Left kidney (tissue), 2 donors: ENCODE results near the gene AP3S2. TPM values are rescaled to one million over a fixed set of nuclear protein-coding genes. Genes with fewer than 3 reads are reported as not detected.
A peak's percentile ranks its signal among the peaks of the same experiment; 100 is the strongest.
"Not testable (repeated sequence)": the region's sequence is repeated elsewhere in the genome, so short reads cannot be mapped to it uniquely, and the experiment has no call there.

Source experiments
- DNase-seq: peaks from one replicate; pipeline ENCODE4 v3.0.0-alpha.2; 2013
- polyA plus RNA-seq: library from polyadenylated mRNA; unstranded; fragments of 120-200 nt; gene quantifications from one replicate; pipeline ENCODE4 v1.2.1, GENCODE V29; 2013; ENCODE audit not compliant: insufficient read length

AP3S2 gene
- polyA plus RNA-seq, 1 donor = 49.1 TPM

GRCh38 chr15:89836267-89837133 is 57.3 kb downstream of the AP3S2 start:
- no peak for DNase-seq

GRCh38 chr15:89835176-89835564 is 58.6 kb downstream of the AP3S2 start:
- DNase-seq = no peak

DNA sequence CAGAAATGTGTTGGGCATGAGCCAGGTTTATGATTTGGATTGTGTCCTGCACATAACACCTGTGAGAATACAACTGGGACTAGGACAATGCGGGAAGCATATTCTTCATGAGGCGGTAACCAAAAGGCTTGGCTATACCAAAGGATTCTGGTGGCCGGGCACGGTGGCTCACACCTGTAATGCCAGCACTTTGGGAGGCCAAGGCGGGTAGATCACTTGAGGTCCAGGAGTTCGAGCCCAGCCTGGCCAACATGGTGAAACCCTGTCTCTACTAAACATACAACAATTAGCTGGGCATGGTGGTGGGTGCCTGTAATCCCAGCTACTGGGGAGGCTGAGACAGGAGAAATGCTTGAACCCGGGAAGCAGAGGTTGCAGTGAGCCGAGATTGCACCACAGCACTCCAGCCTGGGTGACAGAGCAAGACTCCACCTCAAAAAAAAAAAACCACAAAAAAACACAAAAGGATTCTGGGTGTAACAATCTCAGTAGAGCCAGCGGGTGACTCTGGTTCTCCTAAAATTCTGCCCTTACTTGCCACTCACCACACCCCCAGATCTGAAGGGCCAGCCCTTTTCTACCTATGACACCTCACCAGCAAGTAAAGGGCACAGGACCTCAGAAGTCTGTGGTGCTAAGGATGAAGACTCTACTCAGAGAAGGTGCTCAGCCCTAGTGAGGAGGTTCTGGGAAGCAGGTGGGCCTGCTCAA is 59.2 kb downstream of the AP3S2 start:
- not testable (repeated sequence) for DNase-seq

DNA sequence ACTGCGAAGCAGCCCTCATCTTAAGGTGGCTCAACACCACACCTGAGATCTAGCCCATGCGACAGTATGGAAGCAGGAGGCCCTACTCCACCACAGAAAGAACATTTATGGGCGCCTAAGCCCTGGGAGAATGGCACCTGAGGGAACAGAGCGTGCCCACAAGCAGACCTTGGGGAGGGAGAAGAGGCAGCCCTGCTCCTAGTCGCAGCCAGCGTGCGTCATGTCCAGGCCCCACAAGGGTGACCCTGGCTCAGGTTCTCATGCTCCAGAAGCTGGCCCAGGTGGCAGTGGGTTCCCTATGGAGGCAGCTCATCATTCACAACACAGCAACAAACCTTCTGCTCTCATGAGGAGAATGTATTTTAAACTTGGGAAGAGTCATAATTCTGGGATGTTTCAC is 59.8 kb downstream of the AP3S2 start:
- DNase-seq = no peak

- DNase-seq = no peak
Measured at GRCh38 chr15:89830639-89831038, 63.2 kb downstream of the AP3S2 start.

DNA sequence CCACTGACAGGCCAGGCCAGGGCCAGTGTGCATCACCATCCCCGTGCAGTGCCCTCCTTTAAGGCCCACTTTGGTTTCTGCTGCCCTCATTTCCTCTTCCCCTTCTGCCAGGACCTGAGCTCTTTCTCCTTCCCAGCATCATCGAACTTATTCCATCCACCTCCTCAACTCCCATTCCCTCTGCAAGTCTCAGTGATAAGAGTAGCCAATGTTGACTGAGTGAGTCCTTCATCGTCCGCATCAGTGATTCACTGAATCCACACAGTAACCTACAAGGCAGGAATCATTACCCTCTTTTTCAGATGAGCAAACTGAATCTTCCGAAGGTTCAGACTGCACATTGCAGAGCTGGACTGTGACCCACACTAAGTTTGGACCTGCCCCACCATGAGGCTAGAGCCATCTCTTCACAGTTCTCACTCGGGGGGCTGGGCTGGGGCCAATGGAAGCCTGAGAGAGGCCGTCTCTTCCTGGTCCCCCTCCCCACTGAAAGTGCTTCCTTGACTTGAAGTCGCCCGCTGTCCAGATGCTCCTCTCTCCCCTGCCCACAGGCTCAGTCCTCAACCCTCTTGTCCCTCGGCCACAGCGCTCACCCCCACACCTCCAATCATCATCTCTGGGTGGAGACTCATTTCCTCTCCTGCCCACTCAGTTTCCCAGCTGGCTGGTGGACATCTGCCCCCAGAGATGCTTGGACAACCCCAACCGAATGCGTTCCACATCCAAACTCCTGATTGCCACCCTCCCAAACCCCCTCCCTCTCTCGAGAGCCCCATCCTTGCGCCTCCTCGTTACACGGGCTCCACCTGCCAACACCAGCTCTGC is 64.0 kb downstream of the AP3S2 start:
- DNase-seq = no peak

- no peak for DNase-seq
Measured at GRCh38 chr15:89829161-89829560, 64.6 kb downstream of the AP3S2 start.

DNA sequence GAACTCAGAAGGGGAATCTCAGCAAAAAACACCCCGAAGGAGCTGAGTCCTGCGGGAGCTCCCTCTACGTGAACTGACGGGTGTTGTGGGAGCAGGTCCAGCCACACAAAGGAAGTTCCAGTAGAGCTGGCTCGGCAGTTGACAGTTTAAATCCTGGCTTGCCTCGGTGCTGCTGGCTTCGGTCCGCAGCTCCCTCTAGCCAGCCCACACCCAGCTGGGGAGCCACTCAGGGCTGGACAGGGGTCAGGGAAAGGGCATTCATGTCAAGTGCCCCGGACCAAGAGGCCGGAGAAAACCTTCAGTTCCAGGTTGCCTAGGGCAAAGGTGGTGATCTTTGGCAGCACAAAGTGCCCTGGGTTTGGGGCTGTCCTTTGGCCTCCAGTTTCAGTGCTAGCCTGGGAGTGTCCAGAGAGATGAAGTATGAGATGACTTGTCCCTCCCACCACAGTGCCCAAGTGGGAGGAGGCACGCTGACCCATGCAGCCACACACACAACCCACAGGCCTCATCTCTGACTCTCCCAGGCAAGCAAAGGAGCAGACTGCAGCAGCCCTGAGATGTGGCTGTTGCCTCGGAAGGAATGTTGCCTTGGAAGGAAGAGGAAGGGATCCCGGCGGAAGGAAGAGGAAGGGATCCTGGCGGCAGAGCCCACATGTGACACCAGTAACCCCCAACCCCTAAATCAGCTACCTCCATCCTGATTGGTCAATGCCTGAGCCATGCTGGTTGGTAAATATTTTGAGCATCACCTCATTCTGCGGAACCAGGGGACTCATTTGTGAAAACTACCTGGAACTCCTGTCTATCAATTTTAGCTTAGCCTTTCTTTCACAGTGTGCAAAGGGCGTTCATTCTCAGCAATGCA is 65.3 kb downstream of the AP3S2 start:
- DNase-seq = peak; percentile 8

DNA sequence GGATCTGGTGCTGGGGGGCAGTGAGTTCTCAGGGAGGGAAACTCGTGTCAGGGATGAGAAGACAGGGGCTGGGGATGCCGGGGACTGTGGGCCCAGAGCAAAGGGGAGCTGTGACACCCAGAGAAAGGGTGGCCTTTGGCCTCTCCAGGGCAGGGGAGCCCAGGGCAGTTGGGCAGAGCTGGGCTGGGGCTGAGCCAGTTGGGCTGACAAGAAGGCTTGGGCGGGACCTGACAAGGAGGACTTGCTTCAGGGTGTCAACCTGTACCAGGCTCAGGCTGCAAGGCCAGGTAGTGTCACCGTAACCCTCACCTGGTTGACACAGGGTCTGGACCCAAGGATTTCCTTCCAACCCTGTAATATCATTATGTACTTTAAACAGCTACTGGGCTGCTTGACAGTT is 66.0 kb downstream of the AP3S2 start:
- DNase-seq = no peak

DNA sequence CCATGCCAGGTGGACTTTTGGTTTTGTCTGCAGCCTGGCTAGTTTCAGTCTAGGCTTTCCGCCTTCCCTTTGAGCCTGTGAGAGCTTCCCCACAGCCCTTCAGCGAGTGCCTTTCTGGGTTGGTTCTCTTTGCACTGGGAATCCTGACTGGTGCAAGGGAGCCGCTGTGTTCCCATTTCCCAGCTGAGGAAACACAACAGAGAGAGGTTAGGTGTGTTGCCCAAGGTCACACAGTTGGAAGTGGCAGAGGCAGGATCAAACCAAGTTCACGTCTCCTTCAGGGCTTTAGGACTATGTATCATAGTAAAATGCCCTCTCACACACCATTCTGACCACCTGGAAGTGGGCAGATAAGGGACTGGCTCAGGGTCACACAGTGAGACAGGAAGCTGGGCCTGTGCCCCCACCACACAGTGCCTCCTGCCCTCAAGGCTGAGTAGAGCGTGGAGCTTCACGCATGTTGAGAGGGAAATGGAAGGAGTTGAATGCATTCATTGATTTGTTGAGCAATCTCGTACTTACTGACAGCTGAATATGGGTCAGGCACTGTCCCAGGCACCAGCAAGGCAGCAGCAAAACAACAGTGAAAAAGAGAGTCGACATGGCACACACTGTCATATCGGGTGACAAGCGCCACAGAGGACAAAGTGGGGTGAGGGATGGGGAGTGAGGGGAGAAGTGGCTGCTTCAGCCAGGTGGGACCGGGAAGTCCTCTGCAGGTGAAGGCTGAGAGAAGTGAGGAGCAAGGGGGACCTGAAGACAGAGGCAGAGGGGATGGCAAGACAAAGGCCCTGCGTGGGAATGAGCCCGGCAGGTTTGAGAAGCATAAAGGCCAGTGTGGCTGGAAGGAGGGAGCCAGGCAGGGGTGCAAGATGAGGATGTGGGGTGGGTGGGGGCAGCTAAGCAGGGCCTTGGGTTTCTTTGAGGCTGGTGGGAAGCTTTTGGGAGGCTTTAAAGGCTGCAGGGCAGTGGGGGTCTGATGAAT is 66.8 kb downstream of the AP3S2 start:
- no peak for DNase-seq

- no peak for DNase-seq
Measured at GRCh38 chr15:89825271-89825940, 68.4 kb downstream of the AP3S2 start.

GRCh38 chr15:89824607-89824867 is 69.3 kb downstream of the AP3S2 start:
- DNase-seq = no peak

- DNase-seq = no peak
Measured at GRCh38 chr15:89823836-89824606, 69.8 kb downstream of the AP3S2 start.

DNA sequence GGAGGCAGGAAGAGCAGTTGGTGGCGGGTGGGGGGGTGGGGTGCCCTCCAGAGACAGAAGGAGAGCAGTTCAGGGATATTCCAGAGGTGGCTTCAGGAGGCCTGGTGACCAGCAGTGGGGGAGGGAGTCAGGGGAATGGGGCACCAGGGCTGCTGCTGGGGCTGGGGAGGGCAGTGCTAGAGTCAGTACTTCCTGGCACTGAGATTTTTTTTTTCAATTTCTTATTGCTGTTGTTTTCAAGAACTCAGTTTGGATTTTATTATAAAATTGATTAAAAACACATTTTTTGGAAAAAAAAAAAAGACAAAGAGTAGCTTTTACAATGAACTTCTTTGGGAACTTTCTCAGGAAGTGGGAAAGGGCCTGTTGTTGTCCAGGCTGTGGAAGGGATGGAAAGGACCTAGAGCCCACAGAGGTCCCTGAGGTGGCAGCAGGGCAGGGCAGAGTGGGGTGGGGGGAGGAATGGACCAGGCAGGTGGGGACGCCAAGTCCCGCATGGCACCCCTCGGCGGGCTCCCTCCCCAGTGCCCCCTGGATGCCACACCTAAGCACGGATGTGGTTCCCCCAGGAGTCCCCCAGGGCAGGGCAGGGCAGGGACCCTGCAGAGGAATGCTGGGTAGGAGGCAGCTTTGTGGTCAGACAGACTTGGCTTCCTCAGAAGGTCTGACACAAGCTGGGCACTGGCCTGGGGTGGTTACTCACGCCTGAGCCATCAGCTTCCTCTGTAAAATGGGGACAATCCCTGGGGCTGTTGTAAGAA is 70.7 kb downstream of the AP3S2 start:
- no peak for DNase-seq

DNA sequence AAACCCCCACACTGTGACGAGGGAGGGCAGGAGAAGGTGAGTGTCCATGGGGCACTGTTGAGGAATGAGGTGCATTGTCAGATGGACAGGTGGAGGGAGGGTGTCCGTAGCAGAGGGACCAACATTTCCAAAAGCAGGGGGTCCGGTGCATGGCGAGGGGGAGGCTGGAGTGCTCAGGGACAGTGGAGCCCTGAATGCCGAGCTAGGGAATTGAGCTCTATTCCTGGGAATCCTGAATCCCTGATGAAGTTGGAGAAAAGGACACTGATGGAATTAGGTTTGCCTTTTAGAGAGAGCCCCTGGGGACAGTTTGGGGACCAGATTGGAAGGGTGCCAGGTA is 71.2 kb downstream of the AP3S2 start:
- no peak for DNase-seq

DNA sequence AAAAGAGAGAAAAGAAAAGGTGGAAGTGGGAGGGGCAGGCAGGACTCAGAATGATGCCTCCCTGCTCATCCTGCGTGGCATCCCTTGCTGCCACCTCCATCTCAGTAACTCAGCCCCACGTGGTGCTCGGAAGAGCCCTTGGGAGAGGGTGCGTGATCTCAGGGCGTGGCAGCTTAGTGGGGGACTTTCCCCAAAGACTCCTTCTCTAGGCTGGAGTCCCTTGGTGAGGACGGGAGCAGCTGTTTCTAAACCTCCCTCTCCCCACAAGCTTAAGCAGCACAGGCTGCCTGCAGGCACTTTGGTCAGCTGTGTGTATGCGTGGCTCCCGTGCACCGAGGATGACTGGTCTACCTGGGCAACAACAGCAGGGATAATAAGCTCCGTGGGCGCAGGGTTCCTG is 71.8 kb downstream of the AP3S2 start:
- DNase-seq = no peak

DNA sequence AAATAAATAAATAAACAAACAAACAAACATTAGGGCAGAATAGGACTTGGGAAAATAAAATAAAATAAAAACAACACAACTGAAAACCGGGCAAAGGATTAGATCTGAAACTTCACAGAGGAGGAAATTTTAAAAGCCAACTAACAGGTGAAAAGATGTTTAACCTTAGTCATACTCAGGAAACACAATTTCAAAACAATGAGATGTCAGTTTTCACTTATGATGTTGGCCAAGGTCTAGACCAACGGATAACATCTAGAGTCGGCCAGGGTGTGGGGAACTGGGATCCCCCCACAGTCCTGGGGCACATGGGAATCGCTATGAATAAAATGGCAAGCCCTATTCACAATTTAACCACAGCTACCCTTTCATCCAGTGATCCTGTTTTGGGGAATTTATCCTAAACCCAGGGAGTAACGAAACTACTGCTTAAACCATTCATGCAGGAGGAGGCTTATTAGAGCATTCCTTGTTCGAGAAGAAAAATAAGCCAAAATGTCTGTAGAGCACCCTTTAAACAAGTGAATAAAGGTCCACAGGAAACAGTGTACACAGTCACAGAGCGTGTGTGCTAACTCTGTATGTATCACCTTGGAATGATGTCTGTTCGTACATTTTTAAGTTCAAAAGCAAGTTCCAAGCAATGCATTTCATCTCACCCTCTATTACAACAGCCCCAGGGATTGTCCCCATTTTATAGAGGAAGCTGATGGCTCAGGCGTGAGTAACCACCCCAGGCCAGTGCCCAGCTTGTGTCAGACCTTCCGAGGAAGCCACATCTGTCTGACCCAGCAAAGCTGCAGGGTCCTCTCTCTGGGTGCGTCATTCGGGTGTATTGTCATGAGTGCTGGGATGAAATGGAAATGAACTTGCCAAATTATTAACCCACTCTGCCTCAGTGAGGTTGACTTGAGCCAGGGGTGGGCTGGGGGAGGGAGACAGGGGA is 72.9 kb downstream of the AP3S2 start:
- no peak for DNase-seq
